ENCODE results near the gene TMCO1.
A peak's percentile ranks its signal among the peaks of the same experiment; 100 is the strongest.
"Not testable (repeated sequence)": the region's sequence is repeated elsewhere in the genome, so short reads cannot be mapped to it uniquely, and the experiment has no call there.

The TMCO1 gene

GRCh38 chr1:165744913-165745312, 23.8 kb downstream of the TMCO1 start:
- not testable (repeated sequence) for DNase-seq

- DNase-seq = no peak
These were observed 26.5 kb downstream of the TMCO1 start for GRCh38 chr1:165742194-165742593.

- DNase-seq = no peak
These were observed 29.9 kb downstream of the TMCO1 start for GRCh38 chr1:165738794-165739193.

GRCh38 chr1:165737196-165737595, 31.5 kb downstream of the TMCO1 start:
- no peak for DNase-seq

- no peak for DNase-seq
These were observed 33.8 kb downstream of the TMCO1 start for GRCh38 chr1:165734906-165735305.

- no peak for DNase-seq
These were observed 41.8 kb downstream of the TMCO1 start for GRCh38 chr1:165726841-165727240.

- DNase-seq = no peak
These were observed 42.5 kb downstream of the TMCO1 start for GRCh38 chr1:165726169-165726568.

GRCh38 chr1:165717918-165718515, 50.7 kb downstream of the TMCO1 start:
- peak; percentile 4 for DNase-seq

GRCh38 chr1:165716265-165717051, 52.2 kb downstream of the TMCO1 start:
- not testable (repeated sequence) for DNase-seq

GRCh38 chr1:165712764-165713163, 55.9 kb downstream of the TMCO1 start:
- no peak for DNase-seq

GRCh38 chr1:165707984-165708706, 60.5 kb downstream of the TMCO1 start:
- DNase-seq = no peak

- no peak for DNase-seq
These were observed 65.0 kb downstream of the TMCO1 start for GRCh38 chr1:165703648-165704047.

- not testable (repeated sequence) for DNase-seq
These were observed 66.7 kb downstream of the TMCO1 start for GRCh38 chr1:165701922-165702321.

GRCh38 chr1:165699577-165699976, 69.1 kb downstream of the TMCO1 start:
- DNase-seq = no peak

GRCh38 chr1:165698761-165699052, 70.0 kb downstream of the TMCO1 start:
- no peak for DNase-seq

- DNase-seq = peak; percentile 89
These were observed 70.5 kb downstream of the TMCO1 start, which contains the start of gene ALDH9A1 for GRCh38 chr1:165697881-165698760. TSS of gene ALDH9A1 (minus strand) at chr1:165698562. CDS start at chr1:165698558, 4 bp downstream.

GRCh38 chr1:165697491-165697880, 71.2 kb downstream of the TMCO1 start:
- DNase-seq = no peak

GRCh38 chr1:165696625-165697100, 72.0 kb downstream of the TMCO1 start:
- no peak for DNase-seq

GRCh38 chr1:165695031-165695430, 73.6 kb downstream of the TMCO1 start:
- DNase-seq = no peak

- DNase-seq = no peak
These were observed 80.6 kb downstream of the TMCO1 start for GRCh38 chr1:165688046-165688445.

- no peak for DNase-seq
These were observed 81.7 kb downstream of the TMCO1 start for GRCh38 chr1:165686971-165687433.

GRCh38 chr1:165686121-165686970, 82.3 kb downstream of the TMCO1 start:
- DNase-seq = no peak
